ENCODE data around the gene TMEM198. TPM values are rescaled to one million over a fixed set of nuclear protein-coding genes. Genes with fewer than 3 reads are reported as not detected.

Gene TMEM198
- total RNA-seq, 2 experiments from 2014 or later = 2.5 to 6.6 TPM

DNA sequence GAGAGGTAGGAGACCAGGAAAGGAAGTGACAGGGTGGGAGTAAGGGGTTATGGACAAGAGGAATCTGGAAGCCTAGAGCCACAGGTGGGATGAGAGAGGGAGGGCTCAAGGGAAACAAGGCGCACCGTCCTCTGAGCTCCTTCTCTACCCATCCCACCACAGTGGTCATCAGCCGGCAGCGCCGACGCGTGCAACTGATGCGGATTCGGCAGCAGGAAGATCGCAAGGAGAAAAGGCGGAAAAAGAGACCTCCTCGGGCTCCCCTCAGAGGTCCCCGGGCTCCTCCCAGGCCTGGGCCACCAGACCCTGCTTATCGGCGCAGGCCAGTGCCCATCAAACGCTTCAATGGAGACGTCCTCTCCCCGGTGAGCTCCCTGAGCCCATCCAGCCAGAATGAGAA lies 5.2 kb downstream of the TMEM198 start:
- CTCF ChIA-PET (ENCODE audit: unreplicated experiment) = no interaction called here

DNA sequence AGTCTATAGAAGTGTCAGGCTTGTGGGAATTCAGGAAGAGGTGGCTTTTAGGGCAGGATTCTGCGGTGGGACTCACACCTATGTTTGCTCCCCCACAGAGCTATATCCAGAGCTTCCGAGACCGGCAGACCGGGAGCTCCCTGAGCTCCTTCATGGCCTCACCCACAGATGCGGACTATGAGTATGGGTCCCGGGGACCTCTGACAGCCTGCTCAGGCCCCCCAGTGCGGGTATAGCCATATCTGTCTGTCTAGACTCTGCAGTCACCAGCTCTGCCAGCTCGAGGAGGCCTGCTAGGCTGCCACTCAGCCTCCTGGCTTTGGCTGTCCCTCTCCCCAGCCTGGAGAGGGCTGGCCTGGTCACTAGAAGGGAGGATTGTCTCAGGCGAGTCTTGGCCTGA lies 5.8 kb downstream of the TMEM198 start:
- TF ChIP-seq, protein P1, sequence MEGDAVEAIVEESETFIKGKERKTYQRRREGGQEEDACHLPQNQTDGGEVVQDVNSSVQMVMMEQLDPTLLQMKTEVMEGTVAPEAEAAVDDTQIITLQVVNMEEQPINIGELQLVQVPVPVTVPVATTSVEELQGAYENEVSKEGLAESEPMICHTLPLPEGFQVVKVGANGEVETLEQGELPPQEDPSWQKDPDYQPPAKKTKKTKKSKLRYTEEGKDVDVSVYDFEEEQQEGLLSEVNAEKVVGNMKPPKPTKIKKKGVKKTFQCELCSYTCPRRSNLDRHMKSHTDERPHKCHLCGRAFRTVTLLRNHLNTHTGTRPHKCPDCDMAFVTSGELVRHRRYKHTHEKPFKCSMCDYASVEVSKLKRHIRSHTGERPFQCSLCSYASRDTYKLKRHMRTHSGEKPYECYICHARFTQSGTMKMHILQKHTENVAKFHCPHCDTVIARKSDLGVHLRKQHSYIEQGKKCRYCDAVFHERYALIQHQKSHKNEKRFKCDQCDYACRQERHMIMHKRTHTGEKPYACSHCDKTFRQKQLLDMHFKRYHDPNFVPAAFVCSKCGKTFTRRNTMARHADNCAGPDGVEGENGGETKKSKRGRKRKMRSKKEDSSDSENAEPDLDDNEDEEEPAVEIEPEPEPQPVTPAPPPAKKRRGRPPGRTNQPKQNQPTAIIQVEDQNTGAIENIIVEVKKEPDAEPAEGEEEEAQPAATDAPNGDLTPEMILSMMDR (conservative IDR thresholded peaks at IDR 0.05; ENCODE audit: low read length) = no peak
- no peak for DNase-seq (ENCODE audit: low spot score)
- Histone ChIP-seq H4K20me1 (ENCODE audit: insufficient read depth, low read length) (no peaks in the 10 kb centered on the region), H2AFZ (ENCODE audit: low read length) (no peak overlapping the region), H3K4me2 (ENCODE audit: low read length) (no peak overlapping the region), H3K4me1 (ENCODE audit: insufficient read depth, low read length, poor library complexity, severe bottlenecking) (peaks cover 7% of the 10 kb centered on the region), H3K79me2 (ENCODE audit: insufficient read depth, low read depth, low read length) (no peaks in the 10 kb centered on the region), H3K36me3 (ENCODE audit: insufficient read depth, low read length) (no peaks in the 10 kb centered on the region), H3K9me3 (ENCODE audit: low read length) (no peaks in the 10 kb centered on the region), H3K4me3 (ENCODE audit: low read depth, low read length, poor library complexity, severe bottlenecking) (no peak overlapping the region), H3K27ac (ENCODE audit: low read depth, low read length, poor library complexity, severe bottlenecking) (no peak overlapping the region), H3K9me2 (ENCODE audit: insufficient read depth, low read length) (no peaks in the 10 kb centered on the region)
- intact Hi-C loops (cut with micrococcal nuclease; ENCODE audit: unreplicated experiment) = no loop called here
- ChIA-PET POLR2A (no interaction called here), CTCF (ENCODE audit: unreplicated experiment) (no interaction called here)
- no TSS peak for BruUV-seq (replicated peaks)

More for the DNA sequence above, 5.2 kb downstream of the TMEM198 start:
- no TSS peak for BruUV-seq (replicated peaks)
- POLR2A ChIA-PET = no interaction called here
- Histone ChIP-seq H4K20me1 (ENCODE audit: insufficient read depth, low read length) (no peaks in the 10 kb centered on the region), H3K27ac (ENCODE audit: low read depth, low read length, poor library complexity, severe bottlenecking) (no peak overlapping the region), H2AFZ (ENCODE audit: low read length) (no peak overlapping the region), H3K36me3 (ENCODE audit: insufficient read depth, low read length) (no peaks in the 10 kb centered on the region), H3K9me2 (ENCODE audit: insufficient read depth, low read length) (no peaks in the 10 kb centered on the region), H3K4me2 (ENCODE audit: low read length) (no peak overlapping the region), H3K4me3 (ENCODE audit: low read depth, low read length, poor library complexity, severe bottlenecking) (no peak overlapping the region), H3K9me3 (ENCODE audit: low read length) (no peaks in the 10 kb centered on the region), H3K79me2 (ENCODE audit: insufficient read depth, low read depth, low read length) (no peaks in the 10 kb centered on the region), H3K4me1 (ENCODE audit: insufficient read depth, low read length, poor library complexity, severe bottlenecking) (peaks cover 7% of the 10 kb centered on the region)
- TF ChIP-seq, protein P1 (conservative IDR thresholded peaks at IDR 0.05; ENCODE audit: low read length) = no peak
- TF ChIP-seq EZH2phosphoT487 (IDR thresholded peaks at IDR 0.05; ENCODE audit: borderline replicate concordance, low read depth, low read length) = no peak
- intact Hi-C loops (cut with micrococcal nuclease; ENCODE audit: unreplicated experiment) = no loop called here
- no peak for DNase-seq (ENCODE audit: low spot score)

GRCh38 chr2:219551441-219552381 lies 7.9 kb downstream of the TMEM198 start:
- intact Hi-C loops (cut with micrococcal nuclease; ENCODE audit: unreplicated experiment) = no loop called here
- ChIA-PET POLR2A (no interaction called here), CTCF (ENCODE audit: unreplicated experiment) (interaction anchor here (0.6 kb wide), 2 partner anchors 29 to 63 kb away, joined by 3 to 4 read pairs; no protein-coding TSS in a partner anchor)
- Histone ChIP-seq H3K27ac (ENCODE audit: low read depth, low read length, poor library complexity, severe bottlenecking) (peak overlapping the region; percentile 46), H3K9me3 (ENCODE audit: low read length) (no peaks in the 10 kb centered on the region), H3K4me1 (ENCODE audit: insufficient read depth, low read length, poor library complexity, severe bottlenecking) (peaks cover 7% of the 10 kb centered on the region), H3K4me2 (ENCODE audit: low read length) (peak overlapping the region; percentile 94), H2AFZ (ENCODE audit: low read length) (peak overlapping the region; percentile 92), H3K9me2 (ENCODE audit: insufficient read depth, low read length) (no peaks in the 10 kb centered on the region), H3K36me3 (ENCODE audit: insufficient read depth, low read length) (no peaks in the 10 kb centered on the region), H3K4me3 (ENCODE audit: low read depth, low read length, poor library complexity, severe bottlenecking) (peak overlapping the region; percentile 69), H4K20me1 (ENCODE audit: insufficient read depth, low read length) (no peaks in the 10 kb centered on the region), H3K79me2 (ENCODE audit: insufficient read depth, low read depth, low read length) (no peaks in the 10 kb centered on the region)
- no peak for TF ChIP-seq EZH2phosphoT487 (IDR thresholded peaks at IDR 0.05; ENCODE audit: borderline replicate concordance, low read depth, low read length)
- TF ChIP-seq, protein P1 (conservative IDR thresholded peaks at IDR 0.05; ENCODE audit: low read length) = peak; percentile 45; the same call in 1 of the 2 replicates
- BruUV-seq (replicated peaks) = no TSS peak
- DNase-seq (ENCODE audit: low spot score) = no peak
